ENCODE results near the gene NTRK2. TPM values are rescaled to one million over a fixed set of nuclear protein-coding genes. Genes with fewer than 3 reads are reported as not detected.
"Not testable (repeated sequence)": the region's sequence is repeated elsewhere in the genome, so short reads cannot be mapped to it uniquely, and the experiment has no call there.

The NTRK2 gene
- total and polyA plus RNA-seq, 2 experiments from 2014 or later: 0.03 TPM; not detected in 1

DNA sequence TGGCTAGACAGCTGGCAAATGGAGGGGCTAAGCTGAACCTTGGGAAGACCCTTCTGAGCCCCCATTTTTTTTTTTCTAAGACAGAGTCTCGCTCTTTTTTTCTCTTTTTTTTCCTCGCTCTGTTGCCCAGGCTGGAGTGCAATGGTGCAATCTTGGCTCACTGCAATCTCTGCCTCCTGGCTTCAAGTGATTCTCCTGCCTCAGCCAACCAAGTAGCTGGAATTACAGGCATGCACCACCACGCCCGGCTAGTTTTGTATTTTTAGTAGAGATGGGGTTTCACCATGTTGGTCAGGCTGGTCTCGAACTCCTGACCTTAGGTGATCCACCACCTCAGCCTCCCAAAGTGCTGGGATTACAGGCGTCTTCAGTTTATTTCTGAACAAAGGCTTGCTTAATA lies 229.1 kb downstream of the NTRK2 start:
- H3K36me3 ChIP-seq (ENCODE audit: insufficient read depth); H3F3A ChIP-seq (replicated peaks; ENCODE audit: low read depth); DNase-seq (ENCODE audit: low spot score); H2AFZ ChIP-seq; H3K79me2 ChIP-seq (replicated peaks; ENCODE audit: insufficient read depth); H3K36me3 Mint-ChIP-seq (ENCODE audit: low read depth); H3K27me3 ChIP-seq (ENCODE audit: insufficient read depth); H3K27ac Mint-ChIP-seq; H3K4me2 ChIP-seq; H3K4me3 Mint-ChIP-seq; H3K27me3 Mint-ChIP-seq (ENCODE audit: insufficient read depth, low read depth, poor library complexity); H3K27ac ChIP-seq (ENCODE audit: low read depth); H3K9me2 ChIP-seq (ENCODE audit: insufficient read depth); H3K4me3 ChIP-seq; H3K9me3 Mint-ChIP-seq; H4K20me1 ChIP-seq (replicated peaks; ENCODE audit: insufficient read depth); ATAC-seq: not testable (repeated sequence)
- H3K4me1 Mint-ChIP-seq: peaks cover 18% of the 10 kb centered on the region
- peaks cover 22% of the 10 kb centered on the region for H3K4me1 ChIP-seq (ENCODE audit: insufficient read depth)

DNA sequence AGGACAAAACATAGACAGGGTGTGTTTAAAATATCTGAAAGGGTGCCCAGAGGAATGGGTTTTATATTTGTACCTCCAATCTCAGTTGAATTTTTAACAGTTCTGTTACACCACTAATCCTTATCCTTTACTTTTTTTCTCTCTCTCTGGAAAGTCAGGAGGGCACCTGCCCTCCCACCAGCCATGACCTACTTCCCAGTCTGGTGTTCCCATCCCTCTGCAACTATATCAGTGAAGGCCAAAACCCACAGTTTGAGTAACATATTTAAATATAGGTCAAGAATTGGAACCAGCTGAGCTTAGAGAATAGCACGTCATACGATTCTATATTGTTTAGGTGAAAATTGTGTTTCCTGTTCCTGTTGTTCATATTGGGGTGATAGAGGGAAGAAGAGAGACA lies 229.8 kb downstream of the NTRK2 start:
- DNase-seq (ENCODE audit: low spot score) (no peak), ATAC-seq (no peak)
- Histone ChIP-seq H4K20me1 (replicated peaks; ENCODE audit: insufficient read depth) (no peaks in the 10 kb centered on the region), H2AFZ (no peak overlapping the region), H3K4me1 (ENCODE audit: insufficient read depth) (peaks cover 18% of the 10 kb centered on the region), H3K27me3 (ENCODE audit: insufficient read depth) (no peaks in the 10 kb centered on the region), H3K4me2 (no peak overlapping the region), H3K27ac (ENCODE audit: low read depth) (no peak overlapping the region), H3F3A (replicated peaks; ENCODE audit: low read depth) (no peaks in the 10 kb centered on the region), H3K4me3 (no peak overlapping the region), H3K36me3 (ENCODE audit: insufficient read depth) (no peaks in the 10 kb centered on the region), H3K79me2 (replicated peaks; ENCODE audit: insufficient read depth) (no peaks in the 10 kb centered on the region), H3K9me2 (ENCODE audit: insufficient read depth) (no peaks in the 10 kb centered on the region)
- Mint-ChIP-seq H3K9me3 (no peaks in the 10 kb centered on the region), H3K4me3 (no peak overlapping the region), H3K4me1 (peaks cover 15% of the 10 kb centered on the region), H3K27ac (no peak overlapping the region), H3K27me3 (ENCODE audit: insufficient read depth, low read depth, poor library complexity) (no peaks in the 10 kb centered on the region), H3K36me3 (ENCODE audit: low read depth) (no peaks in the 10 kb centered on the region)
- TF ChIP-seq NANOG (IDR thresholded peaks at IDR 0.05; ENCODE audit: borderline replicate concordance) (no peak), POLR2AphosphoS5 (IDR thresholded peaks at IDR 0.05; ENCODE audit: low read depth) (no peak), EZH2phosphoT487 (IDR thresholded peaks at IDR 0.05; ENCODE audit: unreplicated experiment) (no peak), JUNB (IDR thresholded peaks at IDR 0.05; ENCODE audit: unreplicated experiment) (no peak), STAT1 (IDR thresholded peaks at IDR 0.05; ENCODE audit: unreplicated experiment) (no peak), ZNF331 (CRISPR knock-in tag; IDR thresholded peaks at IDR 0.05; ENCODE audit: low read depth) (no peak), CREB1 (CRISPR knock-in tag; IDR thresholded peaks at IDR 0.05; ENCODE audit: low read depth) (no peak)
- TF ChIP-seq, protein P1, sequence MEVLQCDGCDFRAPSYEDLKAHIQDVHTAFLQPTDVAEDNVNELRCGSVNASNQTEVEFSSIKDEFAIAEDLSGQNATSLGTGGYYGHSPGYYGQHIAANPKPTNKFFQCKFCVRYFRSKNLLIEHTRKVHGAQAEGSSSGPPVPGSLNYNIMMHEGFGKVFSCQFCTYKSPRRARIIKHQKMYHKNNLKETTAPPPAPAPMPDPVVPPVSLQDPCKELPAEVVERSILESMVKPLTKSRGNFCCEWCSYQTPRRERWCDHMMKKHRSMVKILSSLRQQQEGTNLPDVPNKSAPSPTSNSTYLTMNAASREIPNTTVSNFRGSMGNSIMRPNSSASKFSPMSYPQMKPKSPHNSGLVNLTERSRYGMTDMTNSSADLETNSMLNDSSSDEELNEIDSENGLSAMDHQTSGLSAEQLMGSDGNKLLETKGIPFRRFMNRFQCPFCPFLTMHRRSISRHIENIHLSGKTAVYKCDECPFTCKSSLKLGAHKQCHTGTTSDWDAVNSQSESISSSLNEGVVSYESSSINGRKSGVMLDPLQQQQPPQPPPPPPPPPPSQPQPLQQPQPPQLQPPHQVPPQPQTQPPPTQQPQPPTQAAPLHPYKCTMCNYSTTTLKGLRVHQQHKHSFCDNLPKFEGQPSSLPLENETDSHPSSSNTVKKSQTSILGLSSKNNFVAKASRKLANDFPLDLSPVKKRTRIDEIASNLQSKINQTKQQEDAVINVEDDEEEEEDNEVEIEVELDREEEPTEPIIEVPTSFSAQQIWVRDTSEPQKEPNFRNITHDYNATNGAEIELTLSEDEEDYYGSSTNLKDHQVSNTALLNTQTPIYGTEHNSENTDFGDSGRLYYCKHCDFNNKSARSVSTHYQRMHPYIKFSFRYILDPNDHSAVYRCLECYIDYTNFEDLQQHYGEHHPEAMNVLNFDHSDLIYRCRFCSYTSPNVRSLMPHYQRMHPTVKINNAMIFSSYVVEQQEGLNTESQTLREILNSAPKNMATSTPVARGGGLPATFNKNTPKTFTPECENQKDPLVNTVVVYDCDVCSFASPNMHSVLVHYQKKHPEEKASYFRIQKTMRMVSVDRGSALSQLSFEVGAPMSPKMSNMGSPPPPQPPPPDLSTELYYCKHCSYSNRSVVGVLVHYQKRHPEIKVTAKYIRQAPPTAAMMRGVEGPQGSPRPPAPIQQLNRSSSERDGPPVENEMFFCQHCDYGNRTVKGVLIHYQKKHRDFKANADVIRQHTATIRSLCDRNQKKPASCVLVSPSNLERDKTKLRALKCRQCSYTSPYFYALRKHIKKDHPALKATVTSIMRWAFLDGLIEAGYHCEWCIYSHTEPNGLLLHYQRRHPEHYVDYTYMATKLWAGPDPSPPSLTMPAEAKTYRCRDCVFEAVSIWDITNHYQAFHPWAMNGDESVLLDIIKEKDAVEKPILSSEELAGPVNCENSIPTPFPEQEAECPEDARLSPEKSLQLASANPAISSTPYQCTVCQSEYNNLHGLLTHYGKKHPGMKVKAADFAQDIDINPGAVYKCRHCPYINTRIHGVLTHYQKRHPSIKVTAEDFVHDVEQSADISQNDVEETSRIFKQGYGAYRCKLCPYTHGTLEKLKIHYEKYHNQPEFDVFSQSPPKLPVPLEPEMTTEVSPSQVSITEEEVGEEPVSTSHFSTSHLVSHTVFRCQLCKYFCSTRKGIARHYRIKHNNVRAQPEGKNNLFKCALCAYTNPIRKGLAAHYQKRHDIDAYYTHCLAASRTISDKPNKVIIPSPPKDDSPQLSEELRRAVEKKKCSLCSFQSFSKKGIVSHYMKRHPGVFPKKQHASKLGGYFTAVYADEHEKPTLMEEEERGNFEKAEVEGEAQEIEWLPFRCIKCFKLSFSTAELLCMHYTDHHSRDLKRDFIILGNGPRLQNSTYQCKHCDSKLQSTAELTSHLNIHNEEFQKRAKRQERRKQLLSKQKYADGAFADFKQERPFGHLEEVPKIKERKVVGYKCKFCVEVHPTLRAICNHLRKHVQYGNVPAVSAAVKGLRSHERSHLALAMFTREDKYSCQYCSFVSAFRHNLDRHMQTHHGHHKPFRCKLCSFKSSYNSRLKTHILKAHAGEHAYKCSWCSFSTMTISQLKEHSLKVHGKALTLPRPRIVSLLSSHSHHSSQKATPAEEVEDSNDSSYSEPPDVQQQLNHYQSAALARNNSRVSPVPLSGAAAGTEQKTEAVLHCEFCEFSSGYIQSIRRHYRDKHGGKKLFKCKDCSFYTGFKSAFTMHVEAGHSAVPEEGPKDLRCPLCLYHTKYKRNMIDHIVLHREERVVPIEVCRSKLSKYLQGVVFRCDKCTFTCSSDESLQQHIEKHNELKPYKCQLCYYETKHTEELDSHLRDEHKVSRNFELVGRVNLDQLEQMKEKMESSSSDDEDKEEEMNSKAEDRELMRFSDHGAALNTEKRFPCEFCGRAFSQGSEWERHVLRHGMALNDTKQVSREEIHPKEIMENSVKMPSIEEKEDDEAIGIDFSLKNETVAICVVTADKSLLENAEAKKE (CRISPR knock-in tag; IDR thresholded peaks at IDR 0.05): no peak
- TF ChIP-seq, protein P2, sequence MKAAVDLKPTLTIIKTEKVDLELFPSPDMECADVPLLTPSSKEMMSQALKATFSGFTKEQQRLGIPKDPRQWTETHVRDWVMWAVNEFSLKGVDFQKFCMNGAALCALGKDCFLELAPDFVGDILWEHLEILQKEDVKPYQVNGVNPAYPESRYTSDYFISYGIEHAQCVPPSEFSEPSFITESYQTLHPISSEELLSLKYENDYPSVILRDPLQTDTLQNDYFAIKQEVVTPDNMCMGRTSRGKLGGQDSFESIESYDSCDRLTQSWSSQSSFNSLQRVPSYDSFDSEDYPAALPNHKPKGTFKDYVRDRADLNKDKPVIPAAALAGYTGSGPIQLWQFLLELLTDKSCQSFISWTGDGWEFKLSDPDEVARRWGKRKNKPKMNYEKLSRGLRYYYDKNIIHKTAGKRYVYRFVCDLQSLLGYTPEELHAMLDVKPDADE (IDR thresholded peaks at IDR 0.05): no peak
- TF ChIP-seq, protein P3, sequence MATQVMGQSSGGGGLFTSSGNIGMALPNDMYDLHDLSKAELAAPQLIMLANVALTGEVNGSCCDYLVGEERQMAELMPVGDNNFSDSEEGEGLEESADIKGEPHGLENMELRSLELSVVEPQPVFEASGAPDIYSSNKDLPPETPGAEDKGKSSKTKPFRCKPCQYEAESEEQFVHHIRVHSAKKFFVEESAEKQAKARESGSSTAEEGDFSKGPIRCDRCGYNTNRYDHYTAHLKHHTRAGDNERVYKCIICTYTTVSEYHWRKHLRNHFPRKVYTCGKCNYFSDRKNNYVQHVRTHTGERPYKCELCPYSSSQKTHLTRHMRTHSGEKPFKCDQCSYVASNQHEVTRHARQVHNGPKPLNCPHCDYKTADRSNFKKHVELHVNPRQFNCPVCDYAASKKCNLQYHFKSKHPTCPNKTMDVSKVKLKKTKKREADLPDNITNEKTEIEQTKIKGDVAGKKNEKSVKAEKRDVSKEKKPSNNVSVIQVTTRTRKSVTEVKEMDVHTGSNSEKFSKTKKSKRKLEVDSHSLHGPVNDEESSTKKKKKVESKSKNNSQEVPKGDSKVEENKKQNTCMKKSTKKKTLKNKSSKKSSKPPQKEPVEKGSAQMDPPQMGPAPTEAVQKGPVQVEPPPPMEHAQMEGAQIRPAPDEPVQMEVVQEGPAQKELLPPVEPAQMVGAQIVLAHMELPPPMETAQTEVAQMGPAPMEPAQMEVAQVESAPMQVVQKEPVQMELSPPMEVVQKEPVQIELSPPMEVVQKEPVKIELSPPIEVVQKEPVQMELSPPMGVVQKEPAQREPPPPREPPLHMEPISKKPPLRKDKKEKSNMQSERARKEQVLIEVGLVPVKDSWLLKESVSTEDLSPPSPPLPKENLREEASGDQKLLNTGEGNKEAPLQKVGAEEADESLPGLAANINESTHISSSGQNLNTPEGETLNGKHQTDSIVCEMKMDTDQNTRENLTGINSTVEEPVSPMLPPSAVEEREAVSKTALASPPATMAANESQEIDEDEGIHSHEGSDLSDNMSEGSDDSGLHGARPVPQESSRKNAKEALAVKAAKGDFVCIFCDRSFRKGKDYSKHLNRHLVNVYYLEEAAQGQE (IDR thresholded peaks at IDR 0.05; ENCODE audit: unreplicated experiment): no peak
- TF ChIP-seq, protein P4, sequence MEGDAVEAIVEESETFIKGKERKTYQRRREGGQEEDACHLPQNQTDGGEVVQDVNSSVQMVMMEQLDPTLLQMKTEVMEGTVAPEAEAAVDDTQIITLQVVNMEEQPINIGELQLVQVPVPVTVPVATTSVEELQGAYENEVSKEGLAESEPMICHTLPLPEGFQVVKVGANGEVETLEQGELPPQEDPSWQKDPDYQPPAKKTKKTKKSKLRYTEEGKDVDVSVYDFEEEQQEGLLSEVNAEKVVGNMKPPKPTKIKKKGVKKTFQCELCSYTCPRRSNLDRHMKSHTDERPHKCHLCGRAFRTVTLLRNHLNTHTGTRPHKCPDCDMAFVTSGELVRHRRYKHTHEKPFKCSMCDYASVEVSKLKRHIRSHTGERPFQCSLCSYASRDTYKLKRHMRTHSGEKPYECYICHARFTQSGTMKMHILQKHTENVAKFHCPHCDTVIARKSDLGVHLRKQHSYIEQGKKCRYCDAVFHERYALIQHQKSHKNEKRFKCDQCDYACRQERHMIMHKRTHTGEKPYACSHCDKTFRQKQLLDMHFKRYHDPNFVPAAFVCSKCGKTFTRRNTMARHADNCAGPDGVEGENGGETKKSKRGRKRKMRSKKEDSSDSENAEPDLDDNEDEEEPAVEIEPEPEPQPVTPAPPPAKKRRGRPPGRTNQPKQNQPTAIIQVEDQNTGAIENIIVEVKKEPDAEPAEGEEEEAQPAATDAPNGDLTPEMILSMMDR (conservative IDR thresholded peaks at IDR 0.05; ENCODE audit: low read depth in 2 of 2): no peak

All from GM23338 (cell line).